H9 (cell line): ENCODE results near the gene DDAH2. TPM values are rescaled to one million over a fixed set of nuclear protein-coding genes. Genes with fewer than 3 reads are reported as not detected.

Experiments used
- DNase-seq: peaks from one replicate; pipeline ENCODE4 v3.0.0-alpha.2; 2017
- H2AFZ ChIP-seq: one replicate; pipeline ENCODE4 v1.6.1; 2013; ENCODE audit warnings: mild to moderate bottlenecking, low read length, control low read depth, moderate library complexity
- H2AK5ac ChIP-seq: 2 replicates; pipeline ENCODE4 v1.6.1; 2013; ENCODE audit warnings: low read length, control low read depth, mixed read lengths; ENCODE audit not compliant: insufficient read length
- H2BK120ac ChIP-seq: one replicate; pipeline ENCODE4 v1.6.1; 2013; ENCODE audit warnings: low read depth, mild to moderate bottlenecking, low read length, control low read depth, inconsistent platforms; ENCODE audit not compliant: poor library complexity, severe bottlenecking
- H2BK12ac ChIP-seq: 2 replicates; pipeline ENCODE4 v1.6.1; 2013; ENCODE audit warnings: low read length, control low read depth, mixed read lengths, low read depth; ENCODE audit not compliant: insufficient read length
- H2BK15ac ChIP-seq: 2 replicates; pipeline ENCODE4 v1.6.1; 2013; ENCODE audit warnings: low read depth, low read length, control low read depth
- H2BK20ac ChIP-seq: one replicate; pipeline ENCODE4 v1.6.1; 2013; ENCODE audit warnings: low read depth, mild to moderate bottlenecking, low read length, control low read depth, inconsistent platforms; ENCODE audit not compliant: poor library complexity, severe bottlenecking
- H2BK5ac ChIP-seq: 2 replicates; pipeline ENCODE4 v1.6.1; 2013; ENCODE audit warnings: low read length, control low read depth, mixed read lengths; ENCODE audit not compliant: insufficient read length
- H3K14ac ChIP-seq: 2 replicates; pipeline ENCODE4 v1.6.1; 2013; ENCODE audit warnings: low read length, control low read depth; ENCODE audit not compliant: insufficient read depth
- H3K18ac ChIP-seq: 2 replicates; pipeline ENCODE4 v1.6.1; 2013; ENCODE audit warnings: low read depth, mild to moderate bottlenecking, mixed read lengths, low read length, control low read depth; ENCODE audit not compliant: insufficient read length
- H3K23ac ChIP-seq: 2 replicates; pipeline ENCODE4 v1.6.1; 2013; ENCODE audit warnings: low read length, control low read depth, mixed read lengths, low read depth; ENCODE audit not compliant: insufficient read length
- H3K23me2 ChIP-seq: 2 replicates; pipeline ENCODE4 v1.6.1; 2013; ENCODE audit warnings: low read depth, mild to moderate bottlenecking, mixed read lengths, low read length, control low read depth; ENCODE audit not compliant: insufficient read length, poor library complexity, severe bottlenecking
- H3K27ac ChIP-seq: 2 replicates; pipeline ENCODE4 v1.5.1; 2013; ENCODE audit warnings: low read length, control low read depth, mixed read lengths, low read depth; ENCODE audit not compliant: insufficient read length
- H3K27me3 ChIP-seq: 2 replicates; pipeline ENCODE4 v1.6.1; 2013; ENCODE audit warnings: low read length, control low read depth, inconsistent platforms; ENCODE audit not compliant: insufficient read depth
- H3K4ac ChIP-seq: 2 replicates; pipeline ENCODE4 v1.6.1; 2013; ENCODE audit warnings: low read depth, mild to moderate bottlenecking, control low read depth, inconsistent platforms, low read length, moderate library complexity
- H3K4me1 ChIP-seq: 2 replicates; pipeline ENCODE4 v1.6.1; 2013; ENCODE audit warnings: low read length, control low read depth, inconsistent platforms; ENCODE audit not compliant: insufficient read depth
- H3K4me2 ChIP-seq: 2 replicates; pipeline ENCODE4 v1.6.1; 2013; ENCODE audit warnings: low read length, control low read depth, mixed read lengths; ENCODE audit not compliant: insufficient read length, insufficient read depth
- H3K56ac ChIP-seq: 2 replicates; pipeline ENCODE4 v1.6.1; 2013; ENCODE audit warnings: low read depth, mild to moderate bottlenecking, mixed read lengths, low read length, control low read depth; ENCODE audit not compliant: insufficient read length
- H3K79me1 ChIP-seq: 2 replicates; pipeline ENCODE4 v1.6.1; 2013; ENCODE audit warnings: low read depth, mild to moderate bottlenecking, moderate library complexity, low read length, control low read depth, inconsistent platforms; ENCODE audit not compliant: insufficient read depth, poor library complexity, severe bottlenecking
- H3K79me2 ChIP-seq: 2 replicates; pipeline ENCODE4 v1.6.1; 2013; ENCODE audit warnings: low read length, control low read depth, inconsistent platforms; ENCODE audit not compliant: insufficient read depth
- H3K9ac ChIP-seq: 2 replicates; pipeline ENCODE4 v1.6.1; 2013; ENCODE audit warnings: low read length, control low read depth, mixed read lengths; ENCODE audit not compliant: insufficient read length; ENCODE audit errors: extremely low read depth
- H3K9me3 ChIP-seq: one replicate; pipeline ENCODE4 v1.6.1; 2013; ENCODE audit warnings: low read depth, low read length, inconsistent platforms; ENCODE audit not compliant: control insufficient read depth
- H3T11ph ChIP-seq: one replicate; pipeline ENCODE4 v1.6.1; 2013; ENCODE audit warnings: mild to moderate bottlenecking, low read length, control low read depth, inconsistent platforms
- H4K20me1 ChIP-seq: one replicate; pipeline ENCODE4 v1.6.1; 2013; ENCODE audit not compliant: control insufficient read depth, insufficient read length, insufficient read depth
- H4K5ac ChIP-seq: 2 replicates; pipeline ENCODE4 v1.6.1; 2013; ENCODE audit warnings: low read depth, mild to moderate bottlenecking, mixed read lengths, low read length, control low read depth; ENCODE audit not compliant: insufficient read length
- H4K8ac ChIP-seq: replicated peaks from 2 replicates; pipeline ENCODE4 v1.6.1; 2013; ENCODE audit warnings: low read length, control low read depth, mixed read lengths, low read depth; ENCODE audit not compliant: insufficient read length
- H4K91ac ChIP-seq: 2 replicates; pipeline ENCODE4 v1.6.1; 2013; ENCODE audit warnings: low read depth, mild to moderate bottlenecking, moderate library complexity, mixed read lengths, low read length, control low read depth; ENCODE audit not compliant: insufficient read length
- H3K27ac Mint-ChIP-seq, 3 experiments: 2 replicates in 2 of 3; 3 replicates in 1 of 3; pipeline ENCODE4 v1.8.0; 2020 to 2021; ENCODE audit warnings: mixed read lengths in 3 of 3, mild to moderate bottlenecking in 1 of 3, moderate library complexity in 1 of 3
- H3K27me3 Mint-ChIP-seq: 2 replicates; pipeline ENCODE4 v1.8.0; 2021; ENCODE audit warnings: low read depth, mild to moderate bottlenecking, moderate library complexity, mixed read lengths
- H3K36me3 Mint-ChIP-seq, 3 experiments: 2 replicates in 2 of 3; 3 replicates in 1 of 3; pipeline ENCODE4 v1.8.0; 2020 to 2021; ENCODE audit warnings: low read depth in 3 of 3, mixed read lengths in 3 of 3; ENCODE audit not compliant: insufficient read depth in 1 of 3
- H3K4me1 Mint-ChIP-seq, 2 experiments: 2 replicates each; pipeline ENCODE4 v1.8.0; 2020; ENCODE audit warnings: mixed read lengths in 2 of 2
- H3K4me3 Mint-ChIP-seq, 2 experiments: 2 replicates in 1 of 2; 3 replicates in 1 of 2; pipeline ENCODE4 v1.8.0; 2020 to 2021; ENCODE audit warnings: mild to moderate bottlenecking in 2 of 2, mixed read lengths in 2 of 2, moderate library complexity in 1 of 2
- H3K9me3 Mint-ChIP-seq, 2 experiments: 2 replicates in 1 of 2; 3 replicates in 1 of 2; pipeline ENCODE4 v1.8.0; 2020; ENCODE audit warnings: mild to moderate bottlenecking in 2 of 2, mixed read lengths in 2 of 2, moderate library complexity in 1 of 2
- WGBS: extraction: QIAGEN DNeasy Blood & Tissue Kit; methylation state at CpG from one replicate; pipeline ENCODE4 v1.1.7; 2013; ENCODE audit warnings: missing lambda C conversion rate, low lambda C conversion rate, mixed read lengths; ENCODE audit not compliant: insufficient read length; ENCODE audit errors: extremely low coverage; 5-methylcytosine and 5-hydroxymethylcytosine counted together
- total RNA-seq: library from RNA; stranded (reverse); gene quantifications from 2 replicates; pipeline ENCODE4 v1.2.1, GENCODE V29; 2021
- TF ChIP-seq, protein P1 (sequence below): fragments of 200-600 bp; sonication (generic); conservative IDR thresholded peaks from 3 replicates; pipeline ENCODE4 v1.8.0; 2021; ENCODE audit warnings: antibody characterized with exemption, mild to moderate bottlenecking

The DDAH2 gene
- total RNA-seq, 1 experiment from 2014 or later: 73.2 TPM

GRCh38 chr6:31742894-31743293 lies 13.8 kb upstream of the DDAH2 start:
- H4K8ac ChIP-seq: no peak overlapping the region
- no peak overlapping the region for H3K9ac ChIP-seq
- no peaks in the 10 kb centered on the region for H4K20me1 ChIP-seq
- H4K91ac ChIP-seq: no peak overlapping the region
- H2BK12ac ChIP-seq: no peak overlapping the region
- peaks cover 8% of the 10 kb centered on the region for H3K4me1 ChIP-seq
- no peak for DNase-seq
- no peak overlapping the region for H3K27ac ChIP-seq
- no peak overlapping the region for H2BK15ac ChIP-seq
- no peak overlapping the region for H2BK5ac ChIP-seq
- Mint-ChIP-seq H3K27me3 (no peaks in the 10 kb centered on the region), H3K27ac (peak overlapping the region in 1 of 3 experiments; percentile 9; a peak in 2 of 7 replicates), H3K4me1 (peaks cover 27 to 43% of the 10 kb centered on the region in 2 experiments), H3K36me3 (peaks cover 16 to 46% (median 25%) of the 10 kb centered on the region in 3 experiments), H3K9me3 (no peaks in the 10 kb centered on the region), H3K4me3 (no peak overlapping the region)
- no peak overlapping the region for H2BK20ac ChIP-seq
- H3K23ac ChIP-seq: no peak overlapping the region
- WGBS: no CpG with 5 or more reads among the region's 3 CpGs
- no peak overlapping the region for H3K14ac ChIP-seq
- no peak overlapping the region for H3K4ac ChIP-seq
- H4K5ac ChIP-seq: no peak overlapping the region
- no peaks in the 10 kb centered on the region for H3K79me1 ChIP-seq
- H2AFZ ChIP-seq: no peak overlapping the region
- no peaks in the 10 kb centered on the region for H3K79me2 ChIP-seq
- no peak overlapping the region for H3K4me2 ChIP-seq
- H2BK120ac ChIP-seq: no peak overlapping the region
- H3K23me2 ChIP-seq: peaks cover 10% of the 10 kb centered on the region
- no peak overlapping the region for H3T11ph ChIP-seq
- H3K56ac ChIP-seq: no peak overlapping the region
- no peaks in the 10 kb centered on the region for H3K9me3 ChIP-seq
- H3K27me3 ChIP-seq: no peaks in the 10 kb centered on the region
- no peak overlapping the region for H2AK5ac ChIP-seq
- H3K18ac ChIP-seq: no peak overlapping the region
- TF ChIP-seq, protein P1, sequence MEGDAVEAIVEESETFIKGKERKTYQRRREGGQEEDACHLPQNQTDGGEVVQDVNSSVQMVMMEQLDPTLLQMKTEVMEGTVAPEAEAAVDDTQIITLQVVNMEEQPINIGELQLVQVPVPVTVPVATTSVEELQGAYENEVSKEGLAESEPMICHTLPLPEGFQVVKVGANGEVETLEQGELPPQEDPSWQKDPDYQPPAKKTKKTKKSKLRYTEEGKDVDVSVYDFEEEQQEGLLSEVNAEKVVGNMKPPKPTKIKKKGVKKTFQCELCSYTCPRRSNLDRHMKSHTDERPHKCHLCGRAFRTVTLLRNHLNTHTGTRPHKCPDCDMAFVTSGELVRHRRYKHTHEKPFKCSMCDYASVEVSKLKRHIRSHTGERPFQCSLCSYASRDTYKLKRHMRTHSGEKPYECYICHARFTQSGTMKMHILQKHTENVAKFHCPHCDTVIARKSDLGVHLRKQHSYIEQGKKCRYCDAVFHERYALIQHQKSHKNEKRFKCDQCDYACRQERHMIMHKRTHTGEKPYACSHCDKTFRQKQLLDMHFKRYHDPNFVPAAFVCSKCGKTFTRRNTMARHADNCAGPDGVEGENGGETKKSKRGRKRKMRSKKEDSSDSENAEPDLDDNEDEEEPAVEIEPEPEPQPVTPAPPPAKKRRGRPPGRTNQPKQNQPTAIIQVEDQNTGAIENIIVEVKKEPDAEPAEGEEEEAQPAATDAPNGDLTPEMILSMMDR: no peak
